GM13976 (cell line): ENCODE results near the gene PLEKHA8.

Experiments used
- DNase-seq: peaks from one replicate; pipeline ENCODE4 v3.0.0; 2012; ENCODE audit warnings: low spot score
- in situ Hi-C: fragments of 300-500 bp; cut with MboI; formaldehyde crosslinking; loops from one replicate; pipeline ENCODE4 v1.12.0; 2022; ENCODE audit warnings: low sequenced_read_pairs, mixed read lengths, inconsistent platforms; ENCODE audit not compliant: unreplicated experiment
- TF ChIP-seq, protein P1 (sequence below): IDR thresholded peaks from 2 replicates; pipeline ENCODE4 v1.5.1; 2012; ENCODE audit warnings: borderline replicate concordance, mild to moderate bottlenecking; ENCODE audit not compliant: insufficient read depth; ENCODE audit errors: extremely low read depth, missing control alignments, control extremely low read depth

The PLEKHA8 gene

DNA sequence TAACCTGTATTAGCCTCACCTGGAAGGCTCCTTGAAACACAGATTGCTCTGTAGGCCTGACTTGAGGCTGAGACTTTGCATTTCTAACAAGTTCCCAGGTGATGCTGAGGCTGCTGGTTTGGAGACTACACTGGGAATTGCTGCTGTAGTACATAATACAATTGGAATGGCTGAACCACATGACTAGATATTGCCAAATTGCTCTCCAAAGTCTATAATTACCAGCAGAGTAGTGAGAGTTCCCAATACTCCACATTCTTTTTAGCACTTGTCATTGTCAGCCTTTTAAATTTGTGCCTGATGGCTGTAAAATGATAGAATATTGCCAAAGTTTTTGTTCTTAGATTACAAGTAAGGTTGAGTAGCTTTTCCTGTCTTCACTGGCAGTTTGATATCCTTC, 39.9 kb downstream of the PLEKHA8 start:
- TF ChIP-seq, protein P1, sequence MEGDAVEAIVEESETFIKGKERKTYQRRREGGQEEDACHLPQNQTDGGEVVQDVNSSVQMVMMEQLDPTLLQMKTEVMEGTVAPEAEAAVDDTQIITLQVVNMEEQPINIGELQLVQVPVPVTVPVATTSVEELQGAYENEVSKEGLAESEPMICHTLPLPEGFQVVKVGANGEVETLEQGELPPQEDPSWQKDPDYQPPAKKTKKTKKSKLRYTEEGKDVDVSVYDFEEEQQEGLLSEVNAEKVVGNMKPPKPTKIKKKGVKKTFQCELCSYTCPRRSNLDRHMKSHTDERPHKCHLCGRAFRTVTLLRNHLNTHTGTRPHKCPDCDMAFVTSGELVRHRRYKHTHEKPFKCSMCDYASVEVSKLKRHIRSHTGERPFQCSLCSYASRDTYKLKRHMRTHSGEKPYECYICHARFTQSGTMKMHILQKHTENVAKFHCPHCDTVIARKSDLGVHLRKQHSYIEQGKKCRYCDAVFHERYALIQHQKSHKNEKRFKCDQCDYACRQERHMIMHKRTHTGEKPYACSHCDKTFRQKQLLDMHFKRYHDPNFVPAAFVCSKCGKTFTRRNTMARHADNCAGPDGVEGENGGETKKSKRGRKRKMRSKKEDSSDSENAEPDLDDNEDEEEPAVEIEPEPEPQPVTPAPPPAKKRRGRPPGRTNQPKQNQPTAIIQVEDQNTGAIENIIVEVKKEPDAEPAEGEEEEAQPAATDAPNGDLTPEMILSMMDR = no peak
- in situ Hi-C loops = loop anchor here (10.0 kb wide), 1 partner anchor 193 kb away; no protein-coding TSS in a partner anchor
- no peak for DNase-seq

DNA sequence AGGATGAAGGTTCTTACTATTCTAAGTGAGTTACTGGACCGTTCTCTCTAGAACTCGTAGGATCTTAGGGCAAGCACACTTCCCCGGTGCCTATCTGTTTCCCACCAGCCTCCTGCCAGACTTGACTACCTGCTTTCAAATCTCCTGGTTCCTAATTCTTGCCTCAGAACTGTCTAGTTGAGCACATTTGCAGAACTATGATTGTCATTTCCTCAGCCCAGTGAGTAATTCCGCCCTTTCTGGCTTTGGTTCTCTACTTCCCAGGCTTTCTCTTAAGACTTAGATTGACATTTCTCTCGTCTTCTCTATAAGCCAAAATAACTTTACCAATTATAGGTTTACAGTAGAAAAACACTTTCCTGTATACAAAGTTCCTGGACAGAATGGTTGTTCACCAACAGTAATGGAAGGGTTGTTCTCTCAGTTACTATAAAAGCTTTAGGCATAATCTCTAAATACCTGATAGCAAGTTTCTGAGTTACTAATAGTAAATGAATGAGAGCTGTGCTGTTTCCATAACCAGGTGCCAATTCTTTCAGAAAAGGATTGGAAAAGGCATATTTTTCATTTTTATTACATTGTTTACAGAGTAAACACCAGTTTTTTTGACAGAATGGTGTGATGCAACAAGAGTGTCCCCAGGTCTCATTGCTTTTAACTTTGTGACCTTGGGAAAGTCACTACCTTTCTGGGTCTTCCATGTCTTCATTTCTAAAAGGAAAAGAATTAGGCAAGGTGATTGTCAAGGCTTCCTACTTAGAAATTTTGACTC, 41.1 kb downstream of the PLEKHA8 start:
- TF ChIP-seq, protein P1 = no peak
- in situ Hi-C loops = loop anchor here (10.0 kb wide), 1 partner anchor 194 kb away; no protein-coding TSS in a partner anchor
- DNase-seq = no peak

GRCh38 chr7:30070052-30070451, 41.8 kb downstream of the PLEKHA8 start:
- in situ Hi-C loops = no loop called here
- DNase-seq = no peak
- TF ChIP-seq, protein P1 = no peak

DNA sequence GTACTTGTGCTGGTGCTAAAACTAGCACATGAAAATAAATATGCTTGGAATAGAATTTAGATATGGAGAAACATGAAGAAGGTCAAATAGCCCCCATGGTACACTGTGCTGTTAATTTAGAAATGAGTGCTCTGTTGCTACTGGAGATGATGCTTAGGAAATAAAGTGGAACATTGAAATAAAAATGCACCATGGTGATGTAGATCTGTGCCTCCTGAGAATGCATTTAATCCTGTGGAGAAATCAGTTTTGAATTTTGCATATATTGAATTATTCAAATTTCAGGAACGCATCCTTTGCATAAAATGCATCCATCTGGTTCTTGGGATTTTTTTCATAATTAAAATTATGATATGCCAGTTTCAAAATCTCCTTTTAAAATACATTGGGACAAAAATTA, 44.5 kb downstream of the PLEKHA8 start:
- in situ Hi-C loops = no loop called here
- no peak for DNase-seq
- TF ChIP-seq, protein P1 = no peak

GRCh38 chr7:30074422-30075030, 46.3 kb downstream of the PLEKHA8 start:
- DNase-seq = no peak
- in situ Hi-C loops = no loop called here

DNA sequence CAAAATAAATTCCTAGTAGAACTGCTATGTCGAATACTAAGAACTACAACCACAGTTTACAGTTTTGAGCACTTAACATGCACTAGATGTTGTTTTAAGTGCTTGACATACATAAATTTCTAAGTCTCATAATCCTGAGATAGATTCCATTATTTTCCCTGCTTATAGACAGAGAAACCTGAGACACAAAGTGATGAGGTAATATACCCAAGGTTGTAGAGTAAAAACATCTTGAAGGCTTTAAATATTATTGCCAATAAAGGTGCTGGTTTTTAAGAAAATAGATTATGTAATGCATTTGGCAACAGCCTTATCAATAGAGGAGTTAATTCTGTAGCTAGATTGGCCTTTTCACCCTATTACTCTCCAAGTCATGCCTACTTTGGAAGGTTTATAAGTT, 48.2 kb downstream of the PLEKHA8 start:
- TF ChIP-seq, protein P1 = no peak
- DNase-seq = no peak
- in situ Hi-C loops = no loop called here

More at GRCh38 chr7:30074422-30075030, 46.3 kb downstream of the PLEKHA8 start:
- TF ChIP-seq, protein P1 = peak; percentile 43
